ENCODE results near the gene CCN5.
A peak's percentile ranks its signal among the peaks of the same experiment; 100 is the strongest.

Gene CCN5

DNA sequence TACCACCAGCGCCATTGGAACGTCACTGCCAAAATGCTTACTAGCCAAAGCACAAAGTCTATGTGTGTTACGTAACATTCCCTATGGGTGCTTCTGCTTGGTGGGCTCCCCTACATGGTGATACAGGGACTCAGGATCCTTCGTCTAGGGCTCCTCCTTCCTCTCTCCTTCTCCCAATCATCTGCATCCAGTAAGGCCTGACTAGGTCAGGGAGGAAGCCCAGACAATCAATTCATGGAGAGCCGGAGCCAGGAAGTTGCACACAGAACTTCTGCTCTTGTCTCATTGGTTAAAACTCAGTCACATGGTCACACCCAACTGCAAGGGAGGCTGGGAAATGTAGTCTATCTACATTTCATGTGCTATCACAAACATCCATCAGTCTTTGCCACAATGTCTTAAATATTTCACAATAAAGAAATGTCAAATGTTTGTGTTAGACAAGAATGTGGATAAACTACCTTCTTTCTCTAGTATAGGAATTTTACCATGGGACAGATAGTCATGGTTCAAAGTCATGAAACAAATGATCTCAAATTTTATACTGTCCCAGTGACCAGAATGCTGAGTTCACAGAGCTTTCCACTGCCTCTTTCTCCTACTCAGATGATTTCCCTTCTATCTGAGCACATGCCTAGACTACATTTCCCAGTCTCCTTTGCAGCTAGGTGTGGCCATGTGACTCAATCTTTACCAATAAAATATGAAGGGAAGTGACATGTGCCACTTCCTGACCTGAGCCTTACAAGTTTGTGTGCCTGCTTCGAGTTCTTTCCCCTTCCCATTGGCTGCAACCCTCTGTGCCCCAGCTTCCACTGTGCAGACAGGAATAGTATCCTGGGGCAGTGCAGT is 21.2 kb downstream of the CCN5 start:
- peak overlapping the region in 1 of 2 experiments; percentile 35 for H3K4me3 ChIP-seq (ENCODE audit: low read depth in 1 of 2, low read length in 1 of 2)
- no peak overlapping the region for H3K27ac ChIP-seq
- peaks cover 0 to 4% of the 10 kb centered on the region in 2 experiments for H3K4me1 ChIP-seq (ENCODE audit: control insufficient read depth in 1 of 2, insufficient read depth in 1 of 2, low read depth in 1 of 2, low read length in 1 of 2)
- H3K36me3 ChIP-seq: no peaks in the 10 kb centered on the region
- TF ChIP-seq, protein P1, sequence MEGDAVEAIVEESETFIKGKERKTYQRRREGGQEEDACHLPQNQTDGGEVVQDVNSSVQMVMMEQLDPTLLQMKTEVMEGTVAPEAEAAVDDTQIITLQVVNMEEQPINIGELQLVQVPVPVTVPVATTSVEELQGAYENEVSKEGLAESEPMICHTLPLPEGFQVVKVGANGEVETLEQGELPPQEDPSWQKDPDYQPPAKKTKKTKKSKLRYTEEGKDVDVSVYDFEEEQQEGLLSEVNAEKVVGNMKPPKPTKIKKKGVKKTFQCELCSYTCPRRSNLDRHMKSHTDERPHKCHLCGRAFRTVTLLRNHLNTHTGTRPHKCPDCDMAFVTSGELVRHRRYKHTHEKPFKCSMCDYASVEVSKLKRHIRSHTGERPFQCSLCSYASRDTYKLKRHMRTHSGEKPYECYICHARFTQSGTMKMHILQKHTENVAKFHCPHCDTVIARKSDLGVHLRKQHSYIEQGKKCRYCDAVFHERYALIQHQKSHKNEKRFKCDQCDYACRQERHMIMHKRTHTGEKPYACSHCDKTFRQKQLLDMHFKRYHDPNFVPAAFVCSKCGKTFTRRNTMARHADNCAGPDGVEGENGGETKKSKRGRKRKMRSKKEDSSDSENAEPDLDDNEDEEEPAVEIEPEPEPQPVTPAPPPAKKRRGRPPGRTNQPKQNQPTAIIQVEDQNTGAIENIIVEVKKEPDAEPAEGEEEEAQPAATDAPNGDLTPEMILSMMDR (IDR thresholded peaks at IDR 0.05): no peak
- H3K9me3 ChIP-seq: no peaks in the 10 kb centered on the region
- peaks cover 6% of the 10 kb centered on the region for H3K27me3 ChIP-seq

DNA sequence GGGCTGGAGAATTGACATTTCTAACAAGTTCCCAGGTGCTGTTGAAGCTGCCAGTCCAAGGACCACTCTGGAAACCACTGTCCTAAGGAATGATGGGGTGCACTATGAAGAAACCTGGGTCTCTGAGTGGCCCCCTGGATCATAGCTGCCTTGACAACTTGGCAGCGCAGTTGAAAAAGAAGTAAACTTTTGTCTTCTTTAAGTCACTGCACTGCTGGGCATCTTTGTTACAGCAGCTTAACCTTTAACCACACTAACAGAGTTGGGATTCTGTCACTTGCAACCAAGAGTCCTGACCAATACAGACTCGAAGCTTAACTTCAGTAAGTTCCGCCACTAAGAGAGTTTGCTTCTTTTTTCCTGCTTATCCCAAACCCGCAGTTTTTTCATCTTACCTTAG is 21.9 kb downstream of the CCN5 start:
- H3K27me3 ChIP-seq: peaks cover 10% of the 10 kb centered on the region
- TF ChIP-seq, protein P1 (IDR thresholded peaks at IDR 0.05): no peak
- no peaks in the 10 kb centered on the region for H3K9me3 ChIP-seq
- H3K27ac ChIP-seq: no peak overlapping the region
- no peak overlapping the region for H3K4me3 ChIP-seq (ENCODE audit: low read depth in 1 of 2, low read length in 1 of 2)
- no peaks in the 10 kb centered on the region for H3K36me3 ChIP-seq
- H3K4me1 ChIP-seq (ENCODE audit: control insufficient read depth in 1 of 2, insufficient read depth in 1 of 2, low read depth in 1 of 2, low read length in 1 of 2): peaks cover 0 to 4% of the 10 kb centered on the region in 2 experiments

DNA sequence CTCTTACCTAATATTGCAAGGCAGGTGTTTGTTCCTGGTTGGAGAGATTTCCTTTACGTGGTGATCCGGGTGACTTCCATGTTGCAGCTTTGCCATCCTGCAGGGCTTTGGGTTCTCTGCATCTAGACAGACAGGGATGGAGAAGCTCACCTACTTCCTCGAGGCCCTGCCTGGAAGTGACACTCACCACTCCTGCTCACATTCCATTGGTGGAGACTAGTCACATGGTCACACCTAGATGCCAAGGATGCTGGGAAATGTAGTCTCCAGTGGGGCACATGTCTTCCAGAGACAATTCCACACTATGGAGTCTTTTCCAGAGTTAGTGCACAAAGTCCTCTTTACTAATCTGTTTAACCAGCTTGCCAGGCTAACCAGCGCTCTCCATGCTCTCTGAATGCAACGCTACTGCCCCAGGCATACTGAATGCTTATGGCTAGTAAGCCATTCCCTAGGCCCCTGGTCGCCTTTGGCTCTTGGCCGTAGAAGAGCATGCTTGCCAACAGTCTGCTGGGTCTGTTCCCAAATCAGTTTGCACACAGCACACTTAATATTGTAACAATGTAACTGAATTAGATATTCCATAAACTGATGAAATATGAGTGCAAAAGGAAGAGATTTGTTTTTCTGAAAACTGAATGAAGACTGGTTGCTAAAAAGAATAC is 23.8 kb downstream of the CCN5 start:
- H3K4me1 ChIP-seq (ENCODE audit: control insufficient read depth in 1 of 2, insufficient read depth in 1 of 2, low read depth in 1 of 2, low read length in 1 of 2): peaks cover 0 to 4% of the 10 kb centered on the region in 2 experiments

DNA sequence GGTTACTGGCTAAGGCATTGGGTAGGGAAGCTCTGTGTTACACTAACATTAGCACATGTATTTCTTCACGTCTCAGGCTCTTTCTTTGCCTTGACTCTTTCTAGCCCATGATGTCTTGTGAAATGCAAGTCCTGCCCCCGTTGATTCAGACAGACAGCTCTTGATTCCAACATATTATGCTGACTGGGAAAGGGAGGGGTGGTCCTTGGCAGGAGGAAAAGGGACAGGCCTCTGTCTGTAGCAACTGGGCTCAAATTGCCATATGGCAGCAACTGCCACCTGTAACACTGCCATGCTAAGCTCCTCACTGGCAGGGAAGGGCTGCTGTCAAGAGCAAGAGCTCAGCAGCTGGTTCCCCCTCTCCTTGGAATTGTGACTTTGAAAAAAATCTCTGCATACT is 24.8 kb downstream of the CCN5 start:
- no peak overlapping the region for H3K27ac ChIP-seq
- no peaks in the 10 kb centered on the region for H3K9me3 ChIP-seq
- H3K4me3 ChIP-seq (ENCODE audit: low read depth in 1 of 2, low read length in 1 of 2): no peak overlapping the region
- H3K36me3 ChIP-seq: no peaks in the 10 kb centered on the region
- peaks cover 0 to 4% of the 10 kb centered on the region in 2 experiments for H3K4me1 ChIP-seq (ENCODE audit: control insufficient read depth in 1 of 2, insufficient read depth in 1 of 2, low read depth in 1 of 2, low read length in 1 of 2)
- H3K27me3 ChIP-seq: peaks cover 38% of the 10 kb centered on the region
- TF ChIP-seq, protein P1 (IDR thresholded peaks at IDR 0.05): no peak

More for the DNA sequence above, 23.8 kb downstream of the CCN5 start:
- no peak overlapping the region for H3K4me3 ChIP-seq (ENCODE audit: low read depth in 1 of 2, low read length in 1 of 2)
- no peaks in the 10 kb centered on the region for H3K9me3 ChIP-seq
- H3K27ac ChIP-seq: no peak overlapping the region
- peaks cover 28% of the 10 kb centered on the region for H3K27me3 ChIP-seq
- TF ChIP-seq, protein P1 (IDR thresholded peaks at IDR 0.05): no peak
- no peaks in the 10 kb centered on the region for H3K36me3 ChIP-seq

DNA sequence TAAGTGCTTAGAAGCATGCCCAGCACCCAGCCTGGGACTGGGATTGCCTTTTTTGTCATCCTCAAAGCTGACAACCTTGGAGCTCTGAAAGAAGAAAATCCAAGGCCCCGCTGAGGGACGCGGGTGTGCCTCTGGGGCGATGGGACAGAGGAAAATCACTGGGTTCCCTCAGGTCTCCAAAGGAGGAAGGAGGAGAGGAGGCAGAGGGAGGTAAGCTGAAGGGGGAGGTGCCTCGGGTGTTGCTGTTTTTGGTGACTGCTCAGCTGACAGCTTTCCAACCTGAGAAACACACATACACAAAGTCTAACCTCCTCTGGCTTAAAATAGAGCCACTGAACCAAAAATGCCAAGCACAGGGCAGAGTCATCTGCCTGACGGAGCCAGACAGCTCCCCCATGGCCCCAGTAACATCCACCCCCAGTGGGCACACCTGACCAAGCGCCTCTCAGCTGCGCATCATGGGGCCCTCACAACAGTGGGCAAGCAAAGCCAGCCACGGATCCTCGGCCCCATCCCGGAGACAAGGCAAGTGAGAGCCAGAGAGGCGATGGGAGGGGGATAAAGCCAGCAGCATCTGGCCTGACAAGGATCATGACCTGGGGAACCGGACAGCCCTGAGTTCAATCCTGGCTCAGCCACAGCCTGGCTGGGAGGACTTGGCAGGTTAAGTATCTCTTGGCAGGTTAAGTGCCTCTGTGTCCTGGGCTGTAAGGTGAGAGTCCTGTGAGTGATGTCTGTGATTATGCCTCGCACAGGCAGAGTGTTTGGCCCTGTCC is 27.3 kb downstream of the CCN5 start:
- H3K36me3 ChIP-seq: no peaks in the 10 kb centered on the region
- no peak overlapping the region for H3K27ac ChIP-seq
- H3K4me1 ChIP-seq (ENCODE audit: control insufficient read depth in 1 of 2, insufficient read depth in 1 of 2, low read depth in 1 of 2, low read length in 1 of 2): peaks cover 3 to 12% of the 10 kb centered on the region in 2 experiments
- H3K4me3 ChIP-seq (ENCODE audit: low read depth in 1 of 2, low read length in 1 of 2): no peak overlapping the region
- peaks cover 64% of the 10 kb centered on the region for H3K27me3 ChIP-seq
- H3K9me3 ChIP-seq: no peaks in the 10 kb centered on the region
- TF ChIP-seq, protein P1 (IDR thresholded peaks at IDR 0.05): no peak

All from neutrophil (primary cell).